Measurements from ENCODE around the gene INPP5A. TPM values are rescaled to one million over a fixed set of nuclear protein-coding genes. Genes with fewer than 3 reads are reported as not detected.

Gene INPP5A
- total RNA-seq, 1 donor from 2014 or later = 41.0 TPM

DNA sequence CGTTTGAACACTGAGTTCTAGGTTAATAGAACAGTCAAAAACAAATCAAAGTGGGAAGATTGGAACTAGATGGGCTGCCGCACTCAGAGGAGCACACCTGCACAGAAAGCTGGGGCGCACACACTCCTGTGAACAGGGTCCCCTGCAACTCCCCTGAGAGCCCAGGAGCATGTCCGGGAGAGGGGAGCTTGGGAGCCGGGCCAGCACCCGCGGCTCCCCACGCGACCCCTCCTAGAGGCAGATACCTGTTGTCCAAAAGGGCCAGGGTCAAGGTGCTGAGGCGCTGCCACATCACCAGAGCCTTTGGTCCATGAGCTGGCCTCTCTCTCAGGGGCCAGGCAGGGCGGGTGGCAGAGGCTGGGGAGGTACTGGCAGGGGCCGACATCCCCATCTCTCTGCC lies 242.8 kb downstream of the INPP5A start:
- H3K36me3 Mint-ChIP-seq = peaks cover 30% of the 10 kb centered on the region
- DNase-seq (ENCODE audit: low spot score in 2 of 2, unreplicated experiment in 2 of 2) = no peak
- H3K4me3 Mint-ChIP-seq = no peak overlapping the region
- TF ChIP-seq, protein P1, sequence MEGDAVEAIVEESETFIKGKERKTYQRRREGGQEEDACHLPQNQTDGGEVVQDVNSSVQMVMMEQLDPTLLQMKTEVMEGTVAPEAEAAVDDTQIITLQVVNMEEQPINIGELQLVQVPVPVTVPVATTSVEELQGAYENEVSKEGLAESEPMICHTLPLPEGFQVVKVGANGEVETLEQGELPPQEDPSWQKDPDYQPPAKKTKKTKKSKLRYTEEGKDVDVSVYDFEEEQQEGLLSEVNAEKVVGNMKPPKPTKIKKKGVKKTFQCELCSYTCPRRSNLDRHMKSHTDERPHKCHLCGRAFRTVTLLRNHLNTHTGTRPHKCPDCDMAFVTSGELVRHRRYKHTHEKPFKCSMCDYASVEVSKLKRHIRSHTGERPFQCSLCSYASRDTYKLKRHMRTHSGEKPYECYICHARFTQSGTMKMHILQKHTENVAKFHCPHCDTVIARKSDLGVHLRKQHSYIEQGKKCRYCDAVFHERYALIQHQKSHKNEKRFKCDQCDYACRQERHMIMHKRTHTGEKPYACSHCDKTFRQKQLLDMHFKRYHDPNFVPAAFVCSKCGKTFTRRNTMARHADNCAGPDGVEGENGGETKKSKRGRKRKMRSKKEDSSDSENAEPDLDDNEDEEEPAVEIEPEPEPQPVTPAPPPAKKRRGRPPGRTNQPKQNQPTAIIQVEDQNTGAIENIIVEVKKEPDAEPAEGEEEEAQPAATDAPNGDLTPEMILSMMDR (IDR thresholded peaks at IDR 0.05; ENCODE audit: unreplicated experiment) = no peak
- H3K27me3 Mint-ChIP-seq (ENCODE audit: low read depth) = peaks cover 40% of the 10 kb centered on the region
- no peaks in the 10 kb centered on the region for H3K9me3 Mint-ChIP-seq
- no peak overlapping the region for H3K27ac Mint-ChIP-seq
- H3K4me1 Mint-ChIP-seq = no peaks in the 10 kb centered on the region

DNA sequence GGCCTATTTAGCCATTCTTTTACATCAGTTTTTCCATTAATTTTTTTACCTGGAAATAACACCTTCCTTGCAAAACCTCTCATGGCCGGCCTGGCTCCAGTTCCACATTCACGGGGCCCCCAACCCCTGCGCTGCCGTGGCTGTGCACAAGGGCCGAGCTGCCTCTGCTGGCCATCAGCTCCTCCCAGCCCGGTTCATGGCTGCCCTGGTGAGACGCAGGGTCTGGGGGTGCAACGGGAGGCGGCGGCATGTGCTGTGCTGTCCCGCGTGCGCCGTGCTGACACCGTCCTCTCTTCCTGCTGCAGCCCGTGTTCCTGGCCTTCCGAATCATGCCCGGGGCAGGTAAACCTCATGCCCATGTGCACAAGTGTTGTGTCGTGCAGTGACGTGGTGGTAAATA lies 244.0 kb downstream of the INPP5A start:
- H3K27ac Mint-ChIP-seq = no peak overlapping the region
- peaks cover 44% of the 10 kb centered on the region for H3K27me3 Mint-ChIP-seq (ENCODE audit: low read depth)
- H3K36me3 Mint-ChIP-seq = peaks cover 30% of the 10 kb centered on the region
- H3K9me3 Mint-ChIP-seq = no peaks in the 10 kb centered on the region
- DNase-seq (ENCODE audit: low spot score in 2 of 2, unreplicated experiment in 2 of 2) = no peak
- H3K4me3 Mint-ChIP-seq = no peak overlapping the region
- TF ChIP-seq, protein P1 (IDR thresholded peaks at IDR 0.05; ENCODE audit: unreplicated experiment) = no peak
- H3K4me1 Mint-ChIP-seq = no peaks in the 10 kb centered on the region

DNA sequence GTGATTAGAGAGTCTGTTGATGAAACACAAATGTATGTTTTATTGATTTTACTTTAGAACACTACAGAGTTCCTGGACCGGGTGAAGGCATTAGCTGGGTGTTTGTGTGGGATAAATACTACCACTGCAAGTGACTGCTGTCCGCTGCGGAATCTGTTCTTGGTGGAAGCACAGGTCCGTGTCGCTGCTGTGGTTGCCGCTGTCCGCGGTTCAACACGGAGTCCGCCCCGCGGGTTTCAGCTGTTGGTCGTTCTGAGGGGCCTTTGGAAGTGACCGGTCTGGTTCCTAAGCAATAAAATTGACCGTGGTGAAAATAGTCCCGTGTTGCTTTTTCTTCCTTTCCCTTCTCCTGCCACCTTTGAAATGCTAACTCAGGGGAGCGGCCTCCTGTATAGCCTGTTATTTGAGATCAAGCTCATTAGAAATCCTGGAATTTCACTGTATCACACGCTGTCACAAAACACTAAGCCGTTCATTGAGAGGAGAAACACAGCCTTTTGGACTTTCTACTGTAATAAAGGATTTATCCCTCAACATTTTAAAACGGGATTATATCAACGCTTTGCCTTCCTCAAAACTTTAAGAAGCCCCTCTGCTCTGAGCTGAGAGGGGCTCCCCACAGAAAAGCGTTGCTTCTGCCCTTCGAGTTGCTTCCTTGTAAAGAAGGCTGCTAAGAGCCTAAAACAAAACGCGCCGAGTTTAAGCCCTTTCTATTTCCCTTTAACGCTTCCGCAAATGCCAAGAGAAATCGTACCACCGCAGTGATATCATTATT lies 245.8 kb downstream of the INPP5A start:
- no peaks in the 10 kb centered on the region for H3K9me3 Mint-ChIP-seq
- no peak for DNase-seq (ENCODE audit: low spot score in 2 of 2, unreplicated experiment in 2 of 2)
- H3K4me1 Mint-ChIP-seq = no peaks in the 10 kb centered on the region
- H3K27me3 Mint-ChIP-seq (ENCODE audit: low read depth) = peaks cover 54% of the 10 kb centered on the region
- no peak overlapping the region for H3K27ac Mint-ChIP-seq
- TF ChIP-seq, protein P1 (IDR thresholded peaks at IDR 0.05; ENCODE audit: unreplicated experiment) = no peak
- no peak overlapping the region for H3K4me3 Mint-ChIP-seq
- H3K36me3 Mint-ChIP-seq = peaks cover 28% of the 10 kb centered on the region

DNA sequence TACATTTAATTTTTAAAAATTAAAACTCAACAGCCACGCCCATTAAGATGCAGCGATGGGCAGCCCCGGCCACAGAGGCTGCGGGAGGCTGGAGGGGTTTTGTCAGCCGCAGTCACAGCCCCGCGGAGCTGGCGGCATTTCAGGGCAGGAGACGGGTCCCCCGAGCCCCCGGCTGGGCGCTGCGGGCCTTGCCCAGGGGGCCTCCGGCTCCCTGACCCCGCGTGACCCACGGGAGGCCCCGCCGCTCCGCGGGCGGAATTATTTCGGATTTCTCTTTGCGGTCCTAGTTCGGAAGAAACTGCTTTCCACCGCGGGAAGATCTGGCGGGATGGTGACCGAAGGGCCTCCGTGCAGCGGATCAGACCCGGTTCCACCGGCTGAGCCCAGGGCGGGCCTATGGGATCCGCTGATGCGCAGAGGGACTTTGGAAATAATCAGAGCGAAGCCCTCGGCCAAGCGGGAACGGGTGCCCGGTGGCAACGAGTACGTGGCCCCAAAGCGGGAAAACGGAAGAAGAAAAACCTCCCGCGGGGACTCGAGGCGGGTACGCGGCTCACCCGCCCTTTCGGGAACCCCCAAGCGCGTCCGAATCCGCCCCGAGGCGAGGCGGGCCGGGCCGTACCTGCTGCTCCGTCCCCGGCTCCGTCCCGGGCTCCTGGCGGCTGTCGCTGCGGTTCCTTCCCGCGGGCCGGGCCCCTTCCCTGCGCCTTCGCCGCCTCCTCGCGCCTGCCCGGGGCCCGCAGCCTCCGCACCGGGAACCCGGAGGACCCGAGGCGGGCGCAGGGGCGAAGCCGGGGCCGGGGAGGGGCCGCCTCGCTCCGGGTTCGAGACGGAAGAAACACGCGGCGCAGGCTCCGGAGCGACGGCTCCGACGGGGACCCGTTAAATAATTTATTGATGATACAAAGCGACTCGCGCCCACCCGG lies 246.6 kb downstream of the INPP5A start:
- Mint-ChIP-seq H3K4me1 (no peaks in the 10 kb centered on the region), H3K4me3 (no peak overlapping the region), H3K27me3 (ENCODE audit: low read depth) (peaks cover 61% of the 10 kb centered on the region), H3K9me3 (no peaks in the 10 kb centered on the region), H3K36me3 (peaks cover 28% of the 10 kb centered on the region), H3K27ac (no peak overlapping the region)
- no peak for DNase-seq (ENCODE audit: low spot score in 2 of 2, unreplicated experiment in 2 of 2)
- TF ChIP-seq, protein P1 (IDR thresholded peaks at IDR 0.05; ENCODE audit: unreplicated experiment) = no peak

DNA sequence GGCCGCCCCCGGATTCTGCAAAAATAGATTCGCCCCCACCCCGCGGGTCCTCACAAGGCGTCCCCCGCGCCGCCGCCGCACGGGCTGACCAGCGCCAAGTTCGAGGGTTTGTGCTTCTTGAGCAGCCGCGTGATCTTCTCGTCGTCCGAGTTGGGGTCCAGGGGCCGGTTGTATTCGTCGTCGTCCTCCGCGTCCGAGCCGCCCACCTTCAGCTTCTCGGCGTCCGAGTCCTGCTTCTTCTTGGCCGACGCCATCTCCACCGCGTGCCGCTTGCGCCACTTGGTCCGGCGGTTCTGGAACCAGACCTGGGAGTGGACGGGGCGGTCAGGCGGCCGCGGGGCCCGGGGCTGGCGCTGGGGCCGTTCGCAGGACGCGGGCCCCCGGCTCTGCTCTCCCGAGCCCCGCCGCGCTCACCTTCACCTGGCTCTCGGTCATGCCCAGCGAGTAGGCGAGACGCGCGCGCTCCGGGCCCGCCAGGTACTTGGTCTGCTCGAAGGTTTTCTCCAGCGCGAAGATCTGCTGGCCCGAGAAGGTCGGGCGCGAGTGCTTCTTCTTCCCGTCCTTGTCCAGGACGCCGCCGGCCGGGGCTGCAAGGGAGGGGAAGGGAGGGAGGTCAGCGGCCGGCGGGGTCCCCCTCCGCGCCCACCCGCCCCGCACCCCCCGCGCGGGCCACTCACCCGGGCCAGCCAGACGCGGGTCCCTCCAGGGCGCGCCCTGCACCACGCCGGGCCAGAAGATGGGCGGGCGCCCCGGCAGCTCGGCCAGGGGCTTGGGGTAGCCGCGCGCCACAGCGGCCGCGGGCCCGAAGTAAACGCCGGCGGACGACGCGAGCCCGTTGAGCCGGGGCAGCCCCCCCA lies 247.5 kb downstream of the INPP5A start:
- DNase-seq (ENCODE audit: low spot score in 2 of 2, unreplicated experiment in 2 of 2) = no peak
- H3K36me3 Mint-ChIP-seq = peaks cover 26% of the 10 kb centered on the region
- TF ChIP-seq, protein P1 (IDR thresholded peaks at IDR 0.05; ENCODE audit: unreplicated experiment) = no peak
- no peaks in the 10 kb centered on the region for H3K4me1 Mint-ChIP-seq
- peaks cover 66% of the 10 kb centered on the region for H3K27me3 Mint-ChIP-seq (ENCODE audit: low read depth)
- H3K27ac Mint-ChIP-seq = no peak overlapping the region
- H3K9me3 Mint-ChIP-seq = no peaks in the 10 kb centered on the region
- no peak overlapping the region for H3K4me3 Mint-ChIP-seq

Measured in mesothelial cell of epicardium (in vitro differentiated cells).